Motor neuron (in vitro differentiated cells): Measurements from ENCODE around the gene RAP2A. TPM values are rescaled to one million over a fixed set of nuclear protein-coding genes. Genes with fewer than 3 reads are reported as not detected.

Experiments
- ATAC-seq, 8 experiments: fragments of 200-7000 bp; cut with Tn5 transposase; replicated peaks in 6 of 8; 2 replicates each; pipeline ENCODE4 v1.8.0; 2021; ENCODE audit warnings: mild to moderate bottlenecking in 8 of 8, moderate library complexity in 8 of 8
- H3K27ac ChIP-seq, 2 donors: fragments of 250-450 bp; sonication (Bioruptor Pico); 2 replicates each; pipeline ENCODE4 v1.9.0; 2021; ENCODE audit warnings: antibody characterized with exemption in 2 of 2, mild to moderate bottlenecking in 2 of 2, moderate library complexity in 1 of 2
- H3K4me1 ChIP-seq, 2 donors: fragments of 250-450 bp; sonication (Bioruptor Pico); replicated peaks in 1 of 2; 2 replicates each; pipeline ENCODE4 v1.6.1; 2021; ENCODE audit warnings: antibody characterized with exemption in 2 of 2, mild to moderate bottlenecking in 2 of 2, moderate library complexity in 1 of 2
- H3K4me3 ChIP-seq, 5 donors: fragments of 250-450 bp; sonication (Bioruptor Pico); 2 replicates each; pipeline ENCODE4 v1.9.0; 2021; ENCODE audit warnings: antibody characterized with exemption in 5 of 5, mild to moderate bottlenecking in 5 of 5, moderate library complexity in 4 of 5
- WGBS, 10 experiments: fragments of 450-650 bp; shearing (Covaris generic); methylation state at CpG; one replicate each; pipeline ENCODE4 v1.0.0; 2022; 5-methylcytosine and 5-hydroxymethylcytosine counted together
- in situ Hi-C, 9 experiments: fragments of 400-800 bp; cut with MboI; loops; one replicate each; pipeline ENCODE4 v1.15.0; 2021; ENCODE audit warnings: low sequenced_read_pairs in 9 of 9, low pct_unique_long_range_greater_than_20kb in 2 of 9; ENCODE audit not compliant: unreplicated experiment in 9 of 9
- total RNA-seq, 8 experiments: library from RNA; unstranded; fragments of 300-600 nt; gene quantifications; 2 replicates each; pipeline versions ENCODE4 v1.2.3 to v1.2.4, GENCODE V29; 2022

RAP2A gene
- total RNA-seq, 8 experiments from 2014 or later, result 20.4 to 257 (median 31.1) TPM

DNA sequence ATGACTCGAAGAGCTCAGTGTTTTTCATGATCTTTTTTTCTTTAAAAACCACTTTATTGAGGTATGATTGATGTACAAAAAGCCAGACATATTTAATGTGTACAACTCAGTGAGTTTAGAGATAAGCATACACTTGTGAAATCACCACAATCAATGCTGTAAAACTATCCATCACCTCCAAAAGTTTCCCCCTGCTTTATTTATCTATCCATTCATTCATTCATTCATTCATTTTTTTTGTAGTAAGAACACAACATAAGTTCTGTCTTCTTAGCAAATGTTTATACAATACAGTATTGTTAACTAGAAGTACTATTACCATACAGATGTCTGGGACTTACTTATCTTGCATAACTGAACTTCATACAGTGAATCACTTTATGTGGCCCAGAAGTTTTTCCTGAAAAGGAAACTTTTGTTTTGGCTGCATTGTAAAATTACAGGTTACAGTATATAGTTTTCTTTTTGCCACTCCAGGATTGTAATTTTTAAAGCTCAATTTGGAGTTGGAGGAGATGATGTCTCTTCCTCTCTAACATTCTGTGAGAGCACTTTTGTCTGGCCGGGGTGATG, 6.7 kb downstream of the RAP2A start:
- WGBS, 10 experiments, result 12 to 100% (median 84%) methylated on average over 1 to 2 of the region's 2 CpGs
- H3K27ac ChIP-seq, result no peak overlapping the region
- H3K4me1 ChIP-seq, result peaks cover 0 to 29% of the 10 kb centered on the region in 2 donors
- in situ Hi-C loops, result no loop called here
- peak in 3 of 8 experiments; percentile 8 to 36 (median 23) for ATAC-seq
- no peak overlapping the region for H3K4me3 ChIP-seq

DNA sequence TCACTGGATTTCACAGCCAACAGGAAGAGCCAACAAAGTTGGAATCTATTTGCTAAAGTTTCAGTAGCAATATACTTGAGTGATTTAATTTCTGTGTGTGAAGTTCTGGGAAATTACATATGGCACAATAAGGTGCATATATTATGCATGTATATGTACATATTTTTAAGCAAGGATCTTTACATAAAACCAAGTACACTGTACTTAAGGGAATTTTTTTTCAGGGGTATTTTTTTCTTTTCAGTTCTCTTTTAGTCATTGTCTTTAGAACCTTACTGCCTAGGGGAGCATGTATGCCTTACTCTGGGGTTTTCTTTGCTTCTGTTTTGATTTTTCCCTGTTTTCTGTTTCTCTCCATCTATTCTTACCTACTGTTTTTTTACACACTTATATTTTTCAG, 7.4 kb downstream of the RAP2A start:
- in situ Hi-C loops, result no loop called here
- peak in 3 of 8 experiments; percentile 78 to 84 (median 79) for ATAC-seq
- Histone ChIP-seq H3K4me1 (peaks cover 0 to 22% of the 10 kb centered on the region in 2 donors), H3K4me3 (no peak overlapping the region), H3K27ac (no peak overlapping the region)

DNA sequence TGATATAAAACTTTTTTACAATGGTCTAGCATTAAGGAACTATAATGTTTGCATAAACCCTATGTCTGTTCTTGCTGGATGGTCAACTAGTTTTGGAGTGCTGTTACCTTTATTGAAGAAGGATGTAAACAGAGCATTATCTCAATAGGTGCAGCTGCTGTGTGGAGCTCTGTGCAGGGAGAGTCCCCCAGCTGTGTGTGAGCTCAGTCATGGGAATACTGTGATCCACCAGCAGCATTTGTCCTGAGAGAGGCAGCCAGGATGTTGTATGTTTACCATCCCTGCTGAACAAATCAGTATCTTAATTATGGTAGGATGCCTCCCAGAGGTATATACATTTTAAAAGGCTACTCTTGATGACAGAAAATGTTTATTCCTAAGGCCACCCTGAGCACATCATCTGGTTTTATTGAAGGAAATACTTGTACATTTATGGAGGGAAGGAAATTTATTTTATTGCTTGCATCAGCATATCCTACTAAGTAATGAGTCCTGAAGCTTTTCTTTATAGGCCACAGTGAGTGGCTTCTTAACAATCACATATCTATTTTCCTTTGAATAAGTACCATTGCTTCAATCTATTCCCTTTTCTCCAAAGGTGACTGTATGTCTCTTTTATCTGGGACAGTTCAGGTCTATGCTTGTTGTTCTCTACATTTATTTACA, 11.7 kb downstream of the RAP2A start:
- ATAC-seq, result peak in 6 of 8 experiments; percentile 33 to 88 (median 56)
- no peak overlapping the region for H3K4me3 ChIP-seq
- in situ Hi-C loops, result no loop called here
- no peak overlapping the region for H3K27ac ChIP-seq
- peaks cover 4 to 9% of the 10 kb centered on the region in 2 donors for H3K4me1 ChIP-seq

DNA sequence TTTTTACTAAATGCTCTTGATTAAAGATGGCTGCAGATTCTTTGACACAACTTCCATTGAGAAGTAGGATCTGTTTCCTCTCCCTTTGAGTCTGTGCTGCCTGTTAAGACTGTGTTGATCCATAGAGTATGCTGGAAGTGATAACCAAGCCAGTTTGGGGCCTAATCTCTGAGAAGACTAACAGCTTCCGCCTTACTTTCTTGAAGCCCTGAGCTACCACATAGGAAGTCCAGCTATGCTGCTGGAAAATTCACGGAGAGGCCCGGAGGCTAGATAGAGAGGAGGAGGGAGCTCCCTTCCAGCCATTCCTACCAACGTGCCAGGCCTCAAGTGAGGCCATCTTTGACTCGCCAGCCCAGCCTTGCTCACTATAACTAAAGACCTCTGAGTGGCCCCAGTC, 12.5 kb downstream of the RAP2A start:
- Histone ChIP-seq H3K27ac (no peak overlapping the region), H3K4me3 (no peak overlapping the region), H3K4me1 (peaks cover 4 to 9% of the 10 kb centered on the region in 2 donors)
- ATAC-seq, result no peak
- in situ Hi-C loops, result no loop called here
- 83 to 100% (median 100%) methylated on average over 1 to 5 of the region's 5 CpGs; no CpG with 5 or more reads in 3 of the 10 experiments for WGBS, 10 experiments

DNA sequence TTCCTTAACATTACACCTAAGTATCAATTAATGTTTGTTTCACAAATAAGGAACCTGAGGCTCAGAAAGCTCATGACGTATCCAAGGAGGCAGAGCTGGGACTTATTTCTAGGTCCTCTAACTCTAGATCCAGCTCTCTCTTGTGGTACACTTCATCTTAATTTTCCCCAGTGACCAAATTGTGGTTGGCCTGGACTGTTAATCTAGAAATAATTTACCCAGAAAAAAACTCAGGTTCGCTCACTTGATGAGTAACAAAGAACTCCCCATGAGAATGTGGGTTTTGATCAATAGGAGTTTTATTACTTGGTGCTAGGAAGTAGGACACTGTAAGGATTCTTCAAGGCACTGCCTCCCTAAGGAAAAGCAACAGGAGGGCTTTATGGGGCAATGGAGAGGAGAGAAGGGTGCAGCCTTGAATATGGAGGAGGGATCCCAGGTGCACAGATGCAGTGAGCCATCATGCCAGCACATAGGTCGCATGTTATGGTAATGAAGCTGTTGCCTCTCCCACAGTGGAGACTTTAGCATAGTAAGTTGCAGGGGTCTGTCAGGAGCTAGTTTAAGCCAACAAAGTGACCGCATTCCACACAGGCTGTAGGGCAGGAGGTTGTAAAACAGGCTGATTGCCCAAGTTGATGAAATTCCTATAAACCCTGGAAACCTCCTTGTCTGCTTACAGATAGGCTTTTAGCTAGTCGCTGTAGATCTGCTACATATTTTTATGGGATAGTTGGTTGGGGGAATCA, 14.7 kb downstream of the RAP2A start:
- 64 to 100% (median 88%) methylated on average over 2 to 5 of the region's 5 CpGs; no CpG with 5 or more reads in 2 of the 10 experiments for WGBS, 10 experiments
- in situ Hi-C loops, result no loop called here
- H3K27ac ChIP-seq, result no peak overlapping the region
- ATAC-seq, result peak in 2 of 8 experiments; percentile 13 to 42
- no peak overlapping the region for H3K4me3 ChIP-seq
- H3K4me1 ChIP-seq, result peaks cover 4% of the 10 kb centered on the region in 2 donors

DNA sequence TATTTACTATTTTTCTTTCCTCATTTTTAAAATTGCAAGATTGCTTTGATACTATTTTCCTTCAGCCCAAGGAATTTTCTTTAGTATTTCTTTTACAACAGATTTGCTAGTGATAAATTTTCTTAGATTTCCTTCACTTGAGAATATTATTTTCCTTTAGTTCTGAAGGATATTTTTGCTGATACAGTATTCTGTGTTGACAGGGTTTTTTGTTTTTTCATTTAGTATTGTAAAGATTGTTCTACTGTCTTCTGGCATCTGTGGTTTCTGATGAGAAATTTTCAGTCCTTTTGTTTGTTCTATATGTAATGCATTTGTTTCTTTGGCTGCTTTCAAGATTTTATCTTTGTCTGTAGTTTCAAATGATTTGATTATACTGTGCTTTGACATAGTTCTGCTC, 20.7 kb downstream of the RAP2A start:
- no peak overlapping the region for H3K27ac ChIP-seq
- peaks cover 0 to under 1% of the 10 kb centered on the region in 2 donors for H3K4me1 ChIP-seq
- ATAC-seq, result no peak
- in situ Hi-C loops, result no loop called here
- no peak overlapping the region for H3K4me3 ChIP-seq

DNA sequence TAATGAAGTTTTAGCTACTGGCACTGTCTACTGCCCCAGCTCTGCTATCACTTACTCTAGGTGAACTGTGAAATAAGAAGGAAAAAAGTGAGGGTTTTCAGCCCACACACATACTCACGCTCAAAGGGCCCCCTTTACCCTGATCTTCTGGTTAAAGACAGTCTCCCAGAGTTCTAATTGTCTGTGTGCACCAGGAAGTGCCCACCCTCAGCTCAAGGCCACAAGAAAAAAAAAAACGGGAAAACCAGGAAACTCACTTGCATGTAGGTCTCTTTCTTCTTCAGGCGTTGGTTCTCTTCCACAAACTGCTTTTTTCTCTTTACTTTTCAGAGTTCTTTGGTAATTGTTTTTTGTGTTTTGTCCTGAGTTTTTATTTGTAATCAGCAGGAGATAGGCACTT, 22.1 kb downstream of the RAP2A start:
- ATAC-seq, result no peak
- Histone ChIP-seq H3K4me3 (no peak overlapping the region), H3K27ac (no peak overlapping the region), H3K4me1 (no peaks in the 10 kb centered on the region)
- WGBS, 10 experiments, result 60 to 100% (median 94%) methylated on average over 1 to 3 of the region's 3 CpGs; no CpG with 5 or more reads in 2 of the 10 experiments
- in situ Hi-C loops, result no loop called here

DNA sequence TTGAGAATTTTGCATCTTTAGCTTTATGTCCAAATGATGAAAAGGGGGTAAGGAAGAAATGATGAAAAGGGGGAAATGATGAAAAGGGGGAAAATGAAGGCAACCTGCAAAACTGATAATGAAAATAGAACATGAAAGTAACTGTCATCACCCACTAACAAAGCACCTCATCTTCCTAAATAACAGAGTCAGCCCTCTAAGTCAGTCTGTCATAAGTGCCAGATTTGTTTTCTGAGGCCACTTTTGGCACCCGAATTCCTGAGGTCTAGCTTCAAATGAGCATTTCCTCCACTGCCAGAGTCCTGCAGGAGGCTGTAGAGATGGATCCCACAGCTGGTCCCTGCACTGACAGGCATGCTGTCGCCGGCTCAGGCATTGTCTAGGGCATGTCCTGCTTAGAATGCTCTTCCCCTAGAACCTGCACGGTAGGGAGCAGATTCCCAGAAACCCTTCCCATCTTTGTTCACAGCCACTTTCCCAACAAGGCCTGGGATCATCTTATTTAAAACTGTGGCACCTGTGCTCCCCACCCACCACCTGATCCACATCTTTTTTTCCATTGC, 25.3 kb downstream of the RAP2A start:
- peak in 3 of 8 experiments; percentile 50 to 54 (median 53) for ATAC-seq
- in situ Hi-C loops, result no loop called here
- WGBS, 10 experiments, result 68 to 100% (median 89%) methylated on average over 1 to 4 of the region's 4 CpGs; no CpG with 5 or more reads in 2 of the 10 experiments
- H3K4me1 ChIP-seq, result no peaks in the 10 kb centered on the region
- no peak overlapping the region for H3K27ac ChIP-seq
- no peak overlapping the region for H3K4me3 ChIP-seq

DNA sequence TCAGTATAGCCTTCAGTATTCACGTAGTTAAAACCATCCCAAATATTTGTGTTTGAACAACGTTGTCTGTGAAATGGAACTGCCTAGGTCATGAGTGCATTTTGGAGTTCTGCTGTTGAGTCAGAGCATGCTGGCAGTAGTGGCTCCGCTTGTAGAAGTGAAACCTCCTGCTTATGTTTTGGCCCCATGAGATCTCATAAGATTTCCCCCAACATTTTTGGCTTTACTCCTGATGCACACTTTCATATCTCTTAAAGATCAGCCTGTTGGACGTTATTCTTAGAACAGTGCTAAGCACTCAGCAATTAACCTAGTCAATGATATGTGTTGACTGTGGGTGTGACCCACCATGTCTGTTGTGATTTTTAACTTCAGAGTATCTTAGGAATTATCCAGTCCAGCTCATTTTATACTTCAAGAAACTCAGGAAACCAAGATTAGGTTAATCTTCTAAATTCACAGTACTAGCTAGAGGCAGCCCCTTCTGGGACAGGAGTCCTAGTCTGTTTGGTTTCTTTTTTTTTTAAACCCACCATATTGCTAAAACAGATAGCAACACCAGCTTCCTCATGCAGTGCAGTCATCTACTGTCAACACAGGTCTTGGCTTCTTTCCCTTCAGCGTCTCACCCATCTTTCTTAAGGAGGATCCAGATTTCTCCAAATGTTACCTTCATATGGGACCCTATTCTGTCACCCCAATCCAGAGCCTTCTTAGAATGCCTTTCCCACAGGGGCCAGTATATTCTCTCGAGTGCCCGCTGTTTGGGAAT, 26.2 kb downstream of the RAP2A start:
- H3K4me1 ChIP-seq, result no peaks in the 10 kb centered on the region
- WGBS, 10 experiments, result 54 to 100% (median 89%) methylated on average over 1 to 7 of the region's 7 CpGs
- in situ Hi-C loops, result no loop called here
- no peak overlapping the region for H3K4me3 ChIP-seq
- ATAC-seq, result peak in 3 of 8 experiments; percentile 17 to 56 (median 44)
- no peak overlapping the region for H3K27ac ChIP-seq

DNA sequence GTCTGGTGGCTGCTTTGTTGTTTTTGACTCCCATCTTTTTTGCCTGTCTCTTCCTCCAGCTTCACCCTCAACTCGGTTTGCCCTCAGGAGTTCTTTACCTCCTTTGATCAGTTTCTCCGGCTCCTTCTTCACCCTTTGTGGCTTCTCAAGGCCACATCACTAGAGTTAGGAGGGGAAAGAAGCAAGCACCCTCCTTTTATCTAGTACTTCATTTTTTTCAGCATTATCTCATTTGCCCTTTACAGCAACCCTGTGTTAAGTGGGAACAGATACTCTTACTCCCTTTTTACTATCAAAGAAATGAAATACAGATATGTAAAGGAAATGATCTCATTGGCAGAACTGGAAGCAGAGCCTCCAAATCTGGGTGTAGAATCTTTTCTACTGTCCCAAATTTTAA, 26.9 kb downstream of the RAP2A start:
- 22 to 100% (median 93%) methylated on average over 1 to 2 of the region's 2 CpGs; no CpG with 5 or more reads in 2 of the 10 experiments for WGBS, 10 experiments
- in situ Hi-C loops, result no loop called here
- H3K27ac ChIP-seq, result no peak overlapping the region

DNA sequence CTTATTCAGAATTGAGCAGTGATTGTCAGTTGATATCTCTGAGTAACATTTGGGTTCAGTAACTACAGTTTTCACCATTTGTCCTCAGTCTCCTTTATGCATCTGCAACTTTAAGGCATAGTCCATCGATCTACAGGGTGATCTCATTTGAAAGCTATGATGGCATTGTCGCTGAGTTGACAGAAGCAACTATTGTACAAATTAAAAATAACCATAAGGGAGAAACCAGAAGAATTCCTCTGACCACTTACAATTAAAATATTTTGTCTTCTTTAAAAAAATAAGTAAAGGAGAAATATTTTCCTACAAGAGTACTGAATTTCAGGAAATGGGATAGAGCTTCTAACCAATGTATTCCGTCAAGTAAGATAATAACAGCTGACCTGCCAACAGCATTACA, 30.6 kb downstream of the RAP2A start:
- H3K4me3 ChIP-seq, result no peak overlapping the region
- H3K4me1 ChIP-seq, result no peaks in the 10 kb centered on the region
- WGBS, 10 experiments, result 25 to 100% (median 97%) methylated on average over 1 to 3 of the region's 3 CpGs; no CpG with 5 or more reads in 1 of the 10 experiments
- H3K27ac ChIP-seq, result no peak overlapping the region
- in situ Hi-C loops, result no loop called here
- ATAC-seq, result no peak

More for the DNA sequence above, 26.9 kb downstream of the RAP2A start:
- ATAC-seq, result no peak
- no peaks in the 10 kb centered on the region for H3K4me1 ChIP-seq
- H3K4me3 ChIP-seq, result no peak overlapping the region

DNA sequence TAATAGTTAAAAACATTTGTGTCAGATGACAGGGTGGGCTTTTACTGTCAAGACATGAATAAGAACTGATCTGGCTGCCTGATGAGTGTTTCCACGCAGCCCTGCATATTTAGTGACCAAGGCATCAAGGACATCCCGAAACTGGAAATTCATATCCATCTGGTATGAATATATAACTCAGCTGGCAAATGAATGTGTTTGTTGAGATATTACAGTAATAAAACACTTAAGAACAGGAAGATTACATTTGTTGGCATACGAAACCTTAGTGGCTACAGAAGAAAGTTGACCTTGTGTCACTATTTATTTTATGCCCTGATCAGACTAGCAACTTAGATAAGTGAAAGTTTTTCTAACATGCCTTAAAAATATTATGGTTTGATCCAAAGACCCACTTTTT, 32.8 kb downstream of the RAP2A start:
- Histone ChIP-seq H3K27ac (no peak overlapping the region), H3K4me3 (no peak overlapping the region), H3K4me1 (no peaks in the 10 kb centered on the region)
- in situ Hi-C loops, result no loop called here
- 15 to 100% (median 96%) methylated on average over 1 to 3 of the region's 3 CpGs for WGBS, 10 experiments
- peak in 3 of 8 experiments; percentile 49 to 63 (median 57) for ATAC-seq
